DMS114 treated with DMSO at 0.1 percent for 48 hours (cell line): Measurements from ENCODE around the gene PPP1R2.

Source experiments
- DNase-seq: peaks from one replicate; lab custom pipeline; 2025; ENCODE audit not compliant: unreplicated experiment; lab: John Stamatoyannopoulos, UW

The PPP1R2 gene

GRCh38 chr3:195566797-195567196 lies 23.7 kb upstream of the PPP1R2 start:
- no peak for DNase-seq

- DNase-seq: no peak
These were observed 22.6 kb upstream of the PPP1R2 start for GRCh38 chr3:195565716-195566115.

GRCh38 chr3:195563317-195563716 lies 20.2 kb upstream of the PPP1R2 start:
- DNase-seq: no peak

- DNase-seq: no peak
These were observed 16.7 kb upstream of the PPP1R2 start for GRCh38 chr3:195559723-195560409.

GRCh38 chr3:195558602-195559001 lies 15.5 kb upstream of the PPP1R2 start:
- no peak for DNase-seq

- no peak for DNase-seq
These were observed 14.2 kb upstream of the PPP1R2 start for GRCh38 chr3:195557322-195557721.

- no peak for DNase-seq
These were observed 13.3 kb upstream of the PPP1R2 start for GRCh38 chr3:195556390-195556789.

- no peak for DNase-seq
These were observed 12.0 kb upstream of the PPP1R2 start for GRCh38 chr3:195555110-195555509.

GRCh38 chr3:195554458-195554857 lies 11.3 kb upstream of the PPP1R2 start:
- no peak for DNase-seq

GRCh38 chr3:195553268-195553667 lies 10.1 kb upstream of the PPP1R2 start:
- no peak for DNase-seq

- DNase-seq: no peak
These were observed 8.4 kb upstream of the PPP1R2 start for GRCh38 chr3:195551381-195551978.

- no peak for DNase-seq
These were observed 7.6 kb upstream of the PPP1R2 start for GRCh38 chr3:195550723-195551122.

GRCh38 chr3:195549931-195550519 lies 6.9 kb upstream of the PPP1R2 start:
- DNase-seq: no peak

GRCh38 chr3:195548987-195549386 lies 5.9 kb upstream of the PPP1R2 start:
- no peak for DNase-seq

GRCh38 chr3:195548501-195548900 lies 5.4 kb upstream of the PPP1R2 start:
- DNase-seq: no peak

GRCh38 chr3:195548006-195548405 lies 4.9 kb upstream of the PPP1R2 start:
- DNase-seq: no peak

GRCh38 chr3:195546130-195546560 lies 3.0 kb upstream of the PPP1R2 start:
- no peak for DNase-seq

- DNase-seq: no peak
These were observed 1.5 kb upstream of the PPP1R2 start for GRCh38 chr3:195544634-195545033.

GRCh38 chr3:195544230-195544536 lies 1.1 kb upstream of the PPP1R2 start:
- no peak for DNase-seq

- no peak for DNase-seq
These were observed 540 bp upstream of the PPP1R2 start for GRCh38 chr3:195543500-195544229.

- DNase-seq: no peak
These were observed 818 bp downstream of the PPP1R2 start for GRCh38 chr3:195542316-195542697.

- no peak for DNase-seq
These were observed 2.6 kb downstream of the PPP1R2 start for GRCh38 chr3:195540511-195540910.
